NCI-H2107 treated with DMSO at 0.1 percent for 48 hours (cell line): ENCODE results near the gene RERE.

Experiments used
- DNase-seq: peaks from one replicate; lab custom pipeline; 2025; ENCODE audit not compliant: unreplicated experiment; lab: John Stamatoyannopoulos, UW

The RERE gene

GRCh38 chr1:8817412-8818324, at the start of gene RERE:
Gene RERE (minus strand): TSS chr1:8817640.
- DNase-seq, result no peak

- no peak for DNase-seq
Measured at GRCh38 chr1:8866792-8867415, 49.5 kb upstream of the RERE start.

GRCh38 chr1:8866173-8866791, 48.8 kb upstream of the RERE start:
- no peak for DNase-seq

- no peak for DNase-seq
Measured at GRCh38 chr1:8864713-8865344, 47.4 kb upstream of the RERE start.

- DNase-seq, result no peak
Measured at GRCh38 chr1:8863794-8864233, 46.4 kb upstream of the RERE start.

GRCh38 chr1:8863138-8863537, 45.7 kb upstream of the RERE start:
- no peak for DNase-seq

GRCh38 chr1:8862528-8862927, 45.1 kb upstream of the RERE start:
- no peak for DNase-seq

- DNase-seq, result no peak
Measured at GRCh38 chr1:8860738-8861516, 43.5 kb upstream of the RERE start.

GRCh38 chr1:8858888-8859706, 41.7 kb upstream of the RERE start:
- DNase-seq, result no peak

- DNase-seq, result no peak
Measured at GRCh38 chr1:8858112-8858668, 40.8 kb upstream of the RERE start.

GRCh38 chr1:8856689-8857412, 39.4 kb upstream of the RERE start:
- DNase-seq, result no peak

GRCh38 chr1:8854240-8854639, 36.8 kb upstream of the RERE start:
- DNase-seq, result no peak

- DNase-seq, result no peak
Measured at GRCh38 chr1:8851060-8851459, 33.6 kb upstream of the RERE start.

GRCh38 chr1:8848663-8849386, 31.4 kb upstream of the RERE start:
- peak; percentile 42 for DNase-seq

GRCh38 chr1:8847990-8848389, 30.6 kb upstream of the RERE start:
- peak; percentile 50 for DNase-seq

GRCh38 chr1:8846263-8846662, 28.8 kb upstream of the RERE start:
- DNase-seq, result no peak

GRCh38 chr1:8845104-8846097, 28.0 kb upstream of the RERE start:
- DNase-seq, result no peak
